ENCODE data around the gene VRK2.

VRK2 gene

DNA sequence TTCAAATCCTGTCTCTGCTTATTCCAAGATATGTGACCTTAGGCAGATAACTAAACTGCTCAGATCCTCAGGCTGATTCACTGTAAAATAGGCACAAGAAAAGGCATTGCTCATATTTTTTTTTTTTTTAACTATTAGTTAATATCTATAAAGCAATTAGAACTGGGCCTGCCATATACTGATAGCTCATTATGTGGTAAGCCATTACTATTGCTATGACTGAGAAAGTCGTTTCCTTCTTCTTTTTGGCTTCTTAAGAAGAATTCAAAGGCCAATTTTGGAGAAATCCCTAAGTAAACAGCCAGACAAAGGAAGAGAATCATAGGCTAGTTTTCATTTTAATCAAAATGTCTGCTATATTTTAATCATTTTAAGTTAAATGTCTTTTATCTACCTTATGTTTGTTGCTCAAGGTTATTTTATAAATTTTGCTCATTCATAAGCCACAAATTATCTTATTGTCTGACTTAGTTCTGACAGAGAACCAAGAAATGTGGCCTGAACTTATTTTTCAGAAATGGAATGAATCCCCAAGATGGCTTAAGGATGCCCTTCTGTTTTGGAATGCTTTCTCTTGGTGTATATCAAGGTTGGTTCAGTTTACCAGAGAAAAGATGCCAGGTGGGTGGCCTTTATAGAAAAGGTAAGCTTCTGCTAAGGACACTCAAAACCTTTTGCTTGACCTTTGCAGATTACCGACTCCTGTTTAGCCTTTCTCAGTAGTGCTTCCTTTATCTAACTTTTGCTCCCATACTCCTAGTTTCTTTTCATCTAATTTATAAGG is 21.3 kb upstream of the VRK2 start:
- ATAC-seq (ENCODE audit: low read depth) (no peak), DNase-seq (ENCODE audit: low spot score) (no peak)
- Histone ChIP-seq H3K9me3 (ENCODE audit: severe bottlenecking) (no peaks in the 10 kb centered on the region), H3K27ac (ENCODE audit: poor library complexity, severe bottlenecking) (no peak overlapping the region), H3K4me1 (ENCODE audit: insufficient read depth, poor library complexity, severe bottlenecking) (no peaks in the 10 kb centered on the region), H3K27me3 (ENCODE audit: insufficient read depth, poor library complexity, severe bottlenecking) (no peaks in the 10 kb centered on the region), H3K4me3 (ENCODE audit: severe bottlenecking) (no peak overlapping the region), H3K36me3 (ENCODE audit: low read depth) (no peaks in the 10 kb centered on the region)
- TF ChIP-seq CTCF (IDR thresholded peaks at IDR 0.05; ENCODE audit: poor library complexity, severe bottlenecking) = no peak

GRCh38 chr2:58027029-58027428 is 19.6 kb upstream of the VRK2 start:
- no peaks in the 10 kb centered on the region for H3K36me3 ChIP-seq (ENCODE audit: low read depth)
- H3K4me3 ChIP-seq (ENCODE audit: severe bottlenecking) = no peak overlapping the region
- DNase-seq (ENCODE audit: low spot score) (no peak), ATAC-seq (ENCODE audit: low read depth) (no peak)
- TF ChIP-seq CTCF (IDR thresholded peaks at IDR 0.05; ENCODE audit: poor library complexity, severe bottlenecking) = no peak
- no peaks in the 10 kb centered on the region for H3K27me3 ChIP-seq (ENCODE audit: insufficient read depth, poor library complexity, severe bottlenecking)
- no peak overlapping the region for H3K27ac ChIP-seq (ENCODE audit: poor library complexity, severe bottlenecking)
- H3K9me3 ChIP-seq (ENCODE audit: severe bottlenecking) = no peaks in the 10 kb centered on the region
- H3K4me1 ChIP-seq (ENCODE audit: insufficient read depth, poor library complexity, severe bottlenecking) = no peaks in the 10 kb centered on the region

DNA sequence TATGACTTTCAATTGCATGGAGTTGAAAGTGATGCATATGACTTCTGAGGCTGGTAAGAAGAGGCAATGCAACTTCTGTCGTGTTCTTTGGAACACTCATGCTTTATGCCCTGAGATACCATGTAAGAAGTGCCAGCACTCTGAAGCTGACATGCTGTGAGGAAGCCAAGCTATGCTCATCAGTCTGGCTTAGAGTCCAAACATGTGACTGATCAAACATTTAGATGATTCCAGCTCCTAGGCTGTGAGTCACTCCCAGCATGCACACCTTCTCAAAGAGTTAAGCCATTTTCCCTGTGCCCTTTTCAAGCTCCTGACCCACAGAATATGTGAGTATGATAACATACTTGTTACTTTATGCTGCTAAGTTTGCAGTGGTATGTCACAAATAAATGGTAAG is 15.8 kb upstream of the VRK2 start:
- DNase-seq (ENCODE audit: low spot score) (no peak), ATAC-seq (ENCODE audit: low read depth) (no peak)
- no peak for TF ChIP-seq CTCF (IDR thresholded peaks at IDR 0.05; ENCODE audit: poor library complexity, severe bottlenecking)
- no peak overlapping the region for H3K4me3 ChIP-seq (ENCODE audit: severe bottlenecking)
- no peaks in the 10 kb centered on the region for H3K27me3 ChIP-seq (ENCODE audit: insufficient read depth, poor library complexity, severe bottlenecking)
- H3K4me1 ChIP-seq (ENCODE audit: insufficient read depth, poor library complexity, severe bottlenecking) = no peaks in the 10 kb centered on the region
- H3K27ac ChIP-seq (ENCODE audit: poor library complexity, severe bottlenecking) = no peak overlapping the region
- H3K36me3 ChIP-seq (ENCODE audit: low read depth) = no peaks in the 10 kb centered on the region
- no peaks in the 10 kb centered on the region for H3K9me3 ChIP-seq (ENCODE audit: severe bottlenecking)

- Histone ChIP-seq H3K4me3 (ENCODE audit: severe bottlenecking) (no peak overlapping the region), H3K27ac (ENCODE audit: poor library complexity, severe bottlenecking) (no peak overlapping the region), H3K4me1 (ENCODE audit: insufficient read depth, poor library complexity, severe bottlenecking) (no peaks in the 10 kb centered on the region), H3K36me3 (ENCODE audit: low read depth) (no peaks in the 10 kb centered on the region), H3K27me3 (ENCODE audit: insufficient read depth, poor library complexity, severe bottlenecking) (no peaks in the 10 kb centered on the region), H3K9me3 (ENCODE audit: severe bottlenecking) (no peaks in the 10 kb centered on the region)
- ATAC-seq (ENCODE audit: low read depth) (no peak), DNase-seq (ENCODE audit: low spot score) (no peak)
- TF ChIP-seq CTCF (IDR thresholded peaks at IDR 0.05; ENCODE audit: poor library complexity, severe bottlenecking) = no peak
These were observed 14.4 kb upstream of the VRK2 start for GRCh38 chr2:58032016-58032763.

DNA sequence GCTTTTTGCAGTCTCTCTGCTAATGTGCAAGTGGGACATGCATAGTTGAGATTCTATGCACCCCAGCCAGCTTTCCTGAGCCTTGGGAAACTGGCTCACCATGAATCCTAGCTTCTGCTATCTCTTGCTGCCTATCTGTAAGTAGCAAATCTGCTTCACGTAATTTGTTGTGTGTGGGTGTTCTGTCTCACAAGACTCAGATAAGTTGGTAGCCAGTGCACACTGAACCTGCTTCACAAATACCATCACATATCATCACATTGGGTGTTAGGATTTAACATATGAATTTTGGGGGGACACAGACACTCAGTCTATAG is 13.9 kb upstream of the VRK2 start:
- Histone ChIP-seq H3K27ac (ENCODE audit: poor library complexity, severe bottlenecking) (no peak overlapping the region), H3K27me3 (ENCODE audit: insufficient read depth, poor library complexity, severe bottlenecking) (no peaks in the 10 kb centered on the region), H3K4me1 (ENCODE audit: insufficient read depth, poor library complexity, severe bottlenecking) (no peaks in the 10 kb centered on the region), H3K9me3 (ENCODE audit: severe bottlenecking) (no peaks in the 10 kb centered on the region), H3K4me3 (ENCODE audit: severe bottlenecking) (no peak overlapping the region), H3K36me3 (ENCODE audit: low read depth) (no peaks in the 10 kb centered on the region)
- no peak for TF ChIP-seq CTCF (IDR thresholded peaks at IDR 0.05; ENCODE audit: poor library complexity, severe bottlenecking)
- ATAC-seq (ENCODE audit: low read depth) (no peak), DNase-seq (ENCODE audit: low spot score) (no peak)

All from RWPE2 (cell line).